AG04449 (cell line): ENCODE measurements around the gene RAB10.

ENCODE experiments used
- CTCF ChIA-PET: fragments of 350-600 bp; formaldehyde crosslinking; extraction: SDS; loops from one replicate; lab custom pipeline; 2021; ENCODE audit warnings: antibody characterized with exemption; lab: Yijun Ruan, JAX
- POLR2A ChIA-PET: fragments of 400-600, 350-600 bp; formaldehyde crosslinking; extraction: SDS; loops from one replicate; lab custom pipeline; 2020; ENCODE audit warnings: antibody characterized with exemption, inconsistent platforms; lab: Yijun Ruan, JAX
- DNase-seq: peaks from one replicate; pipeline ENCODE4 v3.0.0-alpha.2; 2010; ENCODE audit warnings: low read depth, low spot score
- H3K4me3 ChIP-seq: 2 replicates; pipeline ENCODE4 v1.5.1; 2011; ENCODE audit warnings: low read depth, mild to moderate bottlenecking, control low read depth, low read length
- CTCF ChIP-seq: IDR thresholded peaks from one replicate; pipeline ENCODE4 v1.5.1; 2011; ENCODE audit warnings: mild to moderate bottlenecking, moderate library complexity, low read length, control low read depth, inconsistent platforms; ENCODE audit not compliant: insufficient read depth; ENCODE audit errors: missing control alignments

The RAB10 gene

DNA sequence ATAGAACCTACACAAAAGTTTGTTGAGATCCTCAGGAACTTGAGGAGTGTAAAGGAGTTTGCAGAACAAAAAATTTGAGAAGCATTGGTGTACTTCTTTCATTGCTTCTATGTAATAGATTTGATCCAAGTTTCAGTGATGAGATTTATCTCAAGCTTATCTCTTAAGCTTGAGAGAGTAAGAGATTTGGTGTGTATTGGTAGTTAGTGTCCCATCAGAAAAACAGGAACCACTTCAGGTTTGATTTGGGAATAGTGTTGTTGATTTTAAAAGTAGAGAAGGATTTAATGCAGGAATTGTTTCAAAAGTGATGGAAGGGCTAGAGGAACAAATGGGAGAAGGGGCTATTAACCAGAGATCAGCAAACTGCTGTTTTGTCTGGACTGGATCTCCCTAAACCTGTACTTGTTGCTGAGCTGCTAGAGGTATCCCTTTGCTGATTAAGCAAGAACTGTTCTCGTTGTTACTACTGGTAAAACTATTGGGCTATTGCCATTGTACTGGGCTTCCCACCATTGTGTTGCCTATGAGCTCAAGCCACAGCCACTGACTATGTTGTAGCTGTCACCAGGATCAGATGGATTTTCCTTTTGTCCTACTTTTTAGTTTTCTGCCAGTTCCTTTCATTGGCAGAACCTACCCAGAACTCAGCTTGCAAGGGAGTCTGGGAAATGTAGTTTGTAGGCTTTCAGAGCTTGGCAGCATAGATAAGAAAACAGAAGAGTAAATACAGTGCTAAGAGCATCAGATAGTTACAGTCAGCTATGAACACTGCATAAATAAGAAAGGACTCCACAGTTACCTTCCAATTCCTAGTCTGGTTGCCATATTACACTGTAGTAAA, 39.3 kb downstream of the RAB10 start:
- H3K4me3 ChIP-seq: no peak overlapping the region
- ChIA-PET CTCF (interaction anchor here (0.9 to 3.5 kb wide), 4 partner anchors 9 to 15 kb away, joined by 3 to 9 read pairs (median 4); no protein-coding TSS in a partner anchor), POLR2A (no interaction called here)
- no peak for TF ChIP-seq CTCF
- DNase-seq: no peak

DNA sequence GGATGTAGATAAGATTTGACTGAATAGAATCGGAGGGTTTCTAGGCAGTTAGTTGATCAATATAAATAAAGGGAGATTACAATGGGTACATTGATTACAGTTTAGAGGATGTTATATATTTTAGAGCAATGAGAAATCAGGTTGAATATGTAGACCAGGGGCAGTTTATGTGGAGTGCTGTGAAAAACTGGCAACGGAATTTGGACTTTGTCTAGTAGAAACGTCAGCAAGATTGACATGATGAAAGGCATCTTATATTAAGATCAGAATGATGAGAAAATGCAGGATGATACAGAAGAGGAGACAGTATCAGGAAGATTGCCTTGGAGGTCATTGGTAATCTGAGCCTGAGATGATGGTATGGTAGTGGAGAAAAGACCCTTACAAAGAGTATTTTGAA, 39.9 kb downstream of the RAB10 start:
- no peak overlapping the region for H3K4me3 ChIP-seq
- POLR2A ChIA-PET: no interaction called here
- DNase-seq: no peak
- TF ChIP-seq CTCF: no peak
- CTCF ChIA-PET: interaction anchor here (1.0 to 3.5 kb wide), 2 partner anchors 10 to 14 kb away, joined by 3 to 9 read pairs; no protein-coding TSS in a partner anchor

GRCh38 chr2:26074676-26075075, 40.8 kb downstream of the RAB10 start:
- DNase-seq: no peak
- TF ChIP-seq CTCF: no peak
- ChIA-PET CTCF (interaction anchor here (1.2 to 5.4 kb wide), 3 partner anchors 11 to 70 kb away, joined by 3 to 33 read pairs (median 9); no protein-coding TSS in a partner anchor), POLR2A (no interaction called here)
- H3K4me3 ChIP-seq: no peak overlapping the region

DNA sequence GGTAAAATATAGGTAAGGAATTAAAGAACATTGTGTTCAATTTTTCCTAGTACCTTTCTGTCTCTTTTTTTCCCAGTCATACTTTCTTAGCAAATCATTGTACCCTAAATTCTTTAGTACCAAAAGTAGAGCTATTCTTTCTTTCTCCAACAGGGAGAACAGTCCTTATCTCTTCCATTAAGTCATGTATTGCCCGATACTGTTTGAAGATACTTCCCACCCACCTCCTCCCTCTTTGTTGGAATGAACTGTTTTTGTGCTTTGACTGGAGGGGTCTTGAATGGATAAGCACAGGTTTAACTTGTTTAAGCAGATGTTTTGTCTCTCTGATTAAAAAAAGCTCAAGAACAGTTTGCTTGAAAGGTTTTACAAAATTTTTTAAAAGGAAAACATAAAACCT, 41.3 kb downstream of the RAB10 start:
- H3K4me3 ChIP-seq: no peak overlapping the region
- ChIA-PET POLR2A (no interaction called here), CTCF (interaction anchor here (1.2 to 5.4 kb wide), 3 partner anchors 12 to 69 kb away, joined by 3 to 33 read pairs (median 9); no protein-coding TSS in a partner anchor)
- no peak for TF ChIP-seq CTCF
- no peak for DNase-seq

GRCh38 chr2:26076001-26076587, 42.2 kb downstream of the RAB10 start:
- no peak overlapping the region for H3K4me3 ChIP-seq
- CTCF ChIA-PET: interaction anchor here (3.5 to 5.4 kb wide), 2 partner anchors 12 kb away, joined by 9 to 33 read pairs; no protein-coding TSS in a partner anchor
- TF ChIP-seq CTCF: no peak
- no peak for DNase-seq
- POLR2A ChIA-PET: no interaction called here

DNA sequence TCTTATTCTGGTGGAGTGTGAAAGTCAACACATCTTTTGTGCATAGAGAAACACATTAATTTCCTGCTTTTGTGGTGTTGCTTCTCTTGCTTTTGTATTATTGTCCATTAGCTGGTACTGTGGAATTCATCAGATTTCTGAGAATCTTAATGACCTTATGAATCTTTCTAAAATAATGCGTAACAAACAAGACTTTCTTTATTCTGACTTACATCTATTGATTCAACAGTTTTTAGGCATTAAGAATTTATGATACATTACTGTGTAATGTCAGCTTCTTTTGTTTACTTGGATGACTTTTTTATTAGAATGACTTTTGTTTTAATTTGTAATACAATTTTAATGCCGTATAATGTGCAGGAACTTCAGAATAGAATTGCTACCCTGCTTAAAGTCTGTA, 43.4 kb downstream of the RAB10 start:
- ChIA-PET POLR2A (no interaction called here), CTCF (interaction anchor here (5.4 kb wide), 1 partner anchor 10 kb away, joined by 33 read pairs; no protein-coding TSS in a partner anchor)
- DNase-seq: no peak
- H3K4me3 ChIP-seq: no peak overlapping the region
- TF ChIP-seq CTCF: no peak
